UCSD-AML1 (cell line): Measurements from ENCODE around the gene IL19.

Experiments used
- DNase-seq: peaks from one replicate; lab custom pipeline; 2025; ENCODE audit not compliant: unreplicated experiment; lab: John Stamatoyannopoulos, UW

The IL19 gene

DNA sequence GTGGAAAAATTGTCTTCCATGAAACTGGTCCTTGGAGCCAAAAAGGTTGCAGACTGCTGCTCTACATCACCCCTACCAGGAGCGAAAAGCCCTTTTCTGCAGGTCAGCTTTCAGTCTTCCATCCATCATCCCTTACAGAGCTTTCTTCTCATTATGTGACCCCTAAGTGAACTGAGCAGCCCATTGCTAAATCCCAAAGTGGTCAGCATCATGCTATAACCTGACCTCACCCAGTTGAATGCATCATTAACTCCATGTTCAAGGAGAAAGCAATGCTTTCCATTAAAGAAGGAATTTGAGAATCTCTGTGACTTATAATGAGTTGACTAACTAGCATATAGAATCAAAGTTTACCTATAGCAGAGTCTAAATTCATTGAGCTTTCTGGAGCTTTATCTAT is 116.3 kb downstream of the IL19 start:
- no peak for DNase-seq

GRCh38 chr1:206887701-206888100 is 117.1 kb downstream of the IL19 start:
- no peak for DNase-seq

- DNase-seq: no peak
Measured at GRCh38 chr1:206890125-206891060, 119.8 kb downstream of the IL19 start.

DNA sequence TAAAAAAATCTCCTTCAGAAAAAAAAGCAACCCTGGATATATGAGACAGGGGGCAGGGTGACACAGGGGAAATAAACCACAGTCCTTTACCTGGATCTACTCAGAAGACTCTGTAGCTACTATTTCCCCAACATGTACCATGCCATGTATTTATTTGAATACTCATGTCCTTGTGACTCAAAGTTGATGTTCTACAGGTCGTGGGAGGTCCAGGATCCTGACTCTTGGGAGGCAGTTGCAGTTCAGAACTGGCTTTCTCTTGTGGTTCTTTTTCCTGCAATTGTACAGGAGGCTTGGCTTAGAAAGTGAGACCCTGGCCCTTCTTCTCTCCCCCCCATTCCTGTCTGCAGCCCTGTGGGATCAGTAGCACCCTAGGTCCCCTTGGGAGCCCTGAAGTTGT is 120.8 kb downstream of the IL19 start:
- no peak for DNase-seq
